ENCODE results near the gene KCTD5.

The KCTD5 gene

GRCh38 chr16:2752850-2753732, 70.8 kb downstream of the KCTD5 start:
- DNase-seq, result peak; percentile 74

- no peak for DNase-seq
These were observed 71.4 kb downstream of the KCTD5 start for GRCh38 chr16:2753733-2754020.

GRCh38 chr16:2755158-2755557, 72.8 kb downstream of the KCTD5 start:
- DNase-seq, result no peak

GRCh38 chr16:2756288-2757015, 74.1 kb downstream of the KCTD5 start:
- DNase-seq, result no peak

GRCh38 chr16:2757344-2757743, 75.0 kb downstream of the KCTD5 start:
- DNase-seq, result no peak
